ENCODE results near the gene GP2. TPM values are rescaled to one million over a fixed set of nuclear protein-coding genes. Genes with fewer than 3 reads are reported as not detected.
A peak's percentile ranks its signal among the peaks of the same experiment; 100 is the strongest.

Gene GP2
- polyA plus RNA-seq, 4 donors, result 8.4 to 34.4 (median 14.4) TPM

DNA sequence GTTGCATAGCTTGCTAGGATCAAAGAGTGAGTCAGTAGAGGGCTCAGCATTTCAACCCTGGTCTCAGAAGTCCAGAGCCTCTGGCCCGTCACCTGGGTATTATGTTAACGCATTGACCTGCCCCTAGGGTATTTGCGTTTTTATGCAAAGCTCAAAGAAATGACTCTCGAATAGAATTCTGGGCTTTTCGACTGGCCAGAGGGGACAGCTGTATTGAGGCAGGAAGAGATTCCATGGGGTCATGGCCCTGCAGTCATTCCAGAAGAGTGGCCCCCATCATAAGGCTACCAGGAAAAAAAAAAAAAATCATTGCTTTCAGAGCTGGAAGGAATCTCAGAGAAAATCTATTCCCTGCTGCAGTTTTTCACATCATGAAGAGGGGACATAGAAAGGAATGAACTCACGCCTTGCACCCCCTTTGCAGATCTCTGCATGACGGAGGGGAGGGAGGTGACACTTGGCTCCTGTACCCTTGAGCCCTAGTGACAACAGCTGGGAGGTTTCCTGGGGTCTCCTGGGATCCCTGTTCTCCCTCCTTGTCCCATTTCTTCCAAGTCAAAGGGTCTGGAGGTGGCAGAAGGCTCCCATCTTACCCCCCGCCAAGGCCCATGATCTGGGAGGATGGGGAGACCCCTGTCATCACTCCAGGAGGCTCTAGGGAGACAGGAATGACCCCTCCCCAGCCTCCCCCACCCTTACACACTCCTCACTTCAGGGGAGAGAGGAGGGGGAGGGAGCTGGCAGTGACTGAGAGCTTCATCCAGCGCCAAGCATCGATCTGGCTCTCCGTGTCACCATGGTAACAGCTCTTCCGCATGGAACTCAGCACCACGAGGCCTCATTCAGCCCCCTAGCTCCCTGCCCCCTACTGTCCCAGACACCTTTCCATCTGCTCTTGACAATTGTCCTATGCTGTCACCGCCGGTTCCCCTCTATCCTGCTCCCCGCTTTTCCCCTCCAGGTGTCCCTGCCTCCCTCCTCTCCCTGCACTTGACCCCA lies 35.8 kb downstream of the GP2 start:
- H3K4me1 ChIP-seq (ENCODE audit: control insufficient read depth in 3 of 3, insufficient read depth in 2 of 3, low read depth in 1 of 3, low read length in 2 of 3), result no peaks in the 10 kb centered on the region
- H3K9me3 ChIP-seq (ENCODE audit: control insufficient read depth in 2 of 2, insufficient read depth in 1 of 2, low read depth in 1 of 2, low read length in 1 of 2), result no peaks in the 10 kb centered on the region
- no peak for FAIRE-seq
- H3K36me3 ChIP-seq (ENCODE audit: control insufficient read depth in 3 of 3, insufficient read depth in 2 of 3, low read depth in 1 of 3, low read length in 3 of 3), result no peaks in the 10 kb centered on the region
- H3K27ac ChIP-seq (ENCODE audit: low read depth in 1 of 3, low read length in 2 of 3), result no peak overlapping the region
- 33 to 43% (median 40%) methylated on average over 12 to 16 of the region's 16 CpGs for WGBS, 3 donors
- H3K4me3 ChIP-seq (ENCODE audit: low read depth in 1 of 3, low read length in 3 of 3), result no peak overlapping the region
- no peak for DNase-seq
- no peaks in the 10 kb centered on the region for H3K27me3 ChIP-seq (ENCODE audit: control insufficient read depth in 3 of 3, insufficient read depth in 3 of 3, low read length in 3 of 3)

DNA sequence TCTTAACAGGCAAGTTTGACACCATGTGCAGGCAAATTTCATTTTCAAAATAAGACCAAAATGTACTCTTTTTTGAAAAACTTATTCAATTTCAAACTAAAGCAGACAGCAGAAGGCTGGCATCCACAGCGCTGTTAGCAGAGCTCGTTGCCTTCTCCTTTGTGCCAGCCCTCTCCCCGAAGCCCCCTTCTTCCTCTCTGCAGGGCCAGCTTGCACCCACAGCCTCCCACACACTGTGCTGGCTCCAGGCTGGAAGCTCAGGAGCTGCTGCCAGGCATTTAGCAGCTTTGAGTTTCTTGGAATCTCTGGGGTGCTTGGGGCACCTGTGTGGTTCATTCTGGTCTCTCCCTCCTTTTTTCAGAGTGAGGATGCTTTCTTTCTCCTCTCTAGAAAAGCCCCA lies 37.7 kb downstream of the GP2 start:
- DNase-seq (no peak), FAIRE-seq (no peak)
- no peaks in the 10 kb centered on the region for H3K9me3 ChIP-seq (ENCODE audit: control insufficient read depth in 2 of 2, insufficient read depth in 1 of 2, low read depth in 1 of 2, low read length in 1 of 2)
- no peaks in the 10 kb centered on the region for H3K27me3 ChIP-seq (ENCODE audit: control insufficient read depth in 3 of 3, insufficient read depth in 3 of 3, low read length in 3 of 3)
- no peaks in the 10 kb centered on the region for H3K4me1 ChIP-seq (ENCODE audit: control insufficient read depth in 3 of 3, insufficient read depth in 2 of 3, low read depth in 1 of 3, low read length in 2 of 3)
- no peak overlapping the region for H3K27ac ChIP-seq (ENCODE audit: low read depth in 1 of 3, low read length in 2 of 3)
- H3K4me3 ChIP-seq (ENCODE audit: low read depth in 1 of 3, low read length in 3 of 3), result no peak overlapping the region
- WGBS, 3 donors, result 75 to 79% (median 76%) methylated on average over 3 of the region's 3 CpGs
- no peaks in the 10 kb centered on the region for H3K36me3 ChIP-seq (ENCODE audit: control insufficient read depth in 3 of 3, insufficient read depth in 2 of 3, low read depth in 1 of 3, low read length in 3 of 3)

DNA sequence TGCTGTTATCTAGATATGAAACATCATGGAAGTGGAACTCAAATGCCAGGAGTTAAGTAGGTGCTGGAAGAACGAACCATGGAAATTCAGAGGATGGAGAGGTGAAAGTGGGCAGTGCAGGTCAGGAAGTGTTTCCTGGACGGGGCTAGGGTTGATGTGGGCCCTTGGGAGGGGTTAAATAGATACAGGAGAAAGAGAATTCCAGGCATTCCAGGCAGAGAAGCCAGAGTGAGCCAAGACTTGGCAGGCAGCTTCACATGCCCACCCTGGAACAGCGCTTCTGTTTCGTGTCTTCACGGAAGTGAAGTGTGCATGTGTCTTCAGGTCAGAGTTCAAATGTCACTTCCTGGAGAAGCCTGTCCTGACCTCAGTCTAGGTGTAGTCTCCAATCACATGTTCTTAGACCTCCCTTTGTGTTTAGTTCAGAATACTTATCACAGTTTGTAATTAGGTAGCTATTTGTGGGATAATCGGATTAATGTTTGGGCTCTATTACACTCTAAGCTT lies 41.3 kb downstream of the GP2 start:
- H3K27me3 ChIP-seq (ENCODE audit: control insufficient read depth in 3 of 3, insufficient read depth in 3 of 3, low read length in 3 of 3), result no peaks in the 10 kb centered on the region
- no peaks in the 10 kb centered on the region for H3K9me3 ChIP-seq (ENCODE audit: control insufficient read depth in 2 of 2, insufficient read depth in 1 of 2, low read depth in 1 of 2, low read length in 1 of 2)
- no peaks in the 10 kb centered on the region for H3K4me1 ChIP-seq (ENCODE audit: control insufficient read depth in 3 of 3, insufficient read depth in 2 of 3, low read depth in 1 of 3, low read length in 2 of 3)
- no peak for DNase-seq
- H3K4me3 ChIP-seq (ENCODE audit: low read depth in 1 of 3, low read length in 3 of 3), result no peak overlapping the region
- no peak for FAIRE-seq
- no peak overlapping the region for H3K27ac ChIP-seq (ENCODE audit: low read depth in 1 of 3, low read length in 2 of 3)
- 47 to 51% (median 51%) methylated on average over 6 of the region's 6 CpGs for WGBS, 3 donors
- H3K36me3 ChIP-seq (ENCODE audit: control insufficient read depth in 3 of 3, insufficient read depth in 2 of 3, low read depth in 1 of 3, low read length in 3 of 3), result no peaks in the 10 kb centered on the region

DNA sequence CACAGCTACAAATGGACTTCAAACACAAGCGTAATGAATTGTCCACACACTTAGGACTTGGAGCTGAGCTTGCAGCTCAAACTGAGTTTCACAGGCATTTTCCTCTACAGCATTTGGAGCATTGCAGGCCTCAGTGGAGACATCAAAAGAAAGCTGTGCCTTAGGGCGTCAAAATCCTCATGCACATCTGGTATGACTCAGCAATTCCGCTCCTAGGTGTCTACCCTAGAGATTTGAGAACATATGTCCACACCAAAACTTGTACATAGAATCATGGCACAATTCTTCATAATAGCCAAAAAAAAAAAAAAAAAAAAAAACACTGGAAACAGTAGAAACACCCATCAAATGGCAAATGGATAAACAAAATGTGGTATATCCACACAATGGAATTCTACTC lies 47.1 kb downstream of the GP2 start:
- H3K4me1 ChIP-seq (ENCODE audit: control insufficient read depth in 3 of 3, insufficient read depth in 2 of 3, low read depth in 1 of 3, low read length in 2 of 3), result no peaks in the 10 kb centered on the region
- no peak overlapping the region for H3K27ac ChIP-seq (ENCODE audit: low read depth in 1 of 3, low read length in 2 of 3)
- no peaks in the 10 kb centered on the region for H3K27me3 ChIP-seq (ENCODE audit: control insufficient read depth in 3 of 3, insufficient read depth in 3 of 3, low read length in 3 of 3)
- no peak for DNase-seq
- peaks cover 0 to 5% of the 10 kb centered on the region in 2 donors for H3K9me3 ChIP-seq (ENCODE audit: control insufficient read depth in 2 of 2, insufficient read depth in 1 of 2, low read depth in 1 of 2, low read length in 1 of 2)
- no peak overlapping the region for H3K4me3 ChIP-seq (ENCODE audit: low read depth in 1 of 3, low read length in 3 of 3)
- H3K36me3 ChIP-seq (ENCODE audit: control insufficient read depth in 3 of 3, insufficient read depth in 2 of 3, low read depth in 1 of 3, low read length in 3 of 3), result no peaks in the 10 kb centered on the region
- no peak for FAIRE-seq
- 77 to 85% (median 83%) methylated on average over 3 of the region's 3 CpGs for WGBS, 3 donors

DNA sequence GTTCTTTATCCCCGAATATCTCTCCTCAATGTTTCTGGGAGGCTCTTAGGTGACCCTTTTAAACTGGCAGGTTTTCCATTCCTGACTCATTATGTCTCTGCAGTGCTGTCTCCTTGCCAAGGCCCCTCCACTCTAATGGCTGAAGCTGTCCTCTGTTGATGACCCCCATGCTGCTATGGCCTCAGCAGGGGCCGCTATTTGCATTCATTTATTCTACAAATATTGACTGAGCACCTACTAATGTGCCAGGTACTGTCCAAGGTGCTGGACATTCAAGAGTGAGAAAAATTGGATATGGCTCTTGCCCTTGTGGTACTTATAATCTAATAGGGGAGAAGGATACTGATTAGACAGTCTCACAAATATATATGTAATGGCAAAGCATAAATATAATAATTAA lies 55.4 kb downstream of the GP2 start:
- no peak overlapping the region for H3K4me3 ChIP-seq (ENCODE audit: low read depth in 1 of 3, low read length in 3 of 3)
- H3K27me3 ChIP-seq (ENCODE audit: control insufficient read depth in 3 of 3, insufficient read depth in 3 of 3, low read length in 3 of 3), result no peaks in the 10 kb centered on the region
- H3K27ac ChIP-seq (ENCODE audit: low read depth in 1 of 3, low read length in 2 of 3), result no peak overlapping the region
- FAIRE-seq (no peak), DNase-seq (no peak)
- no peaks in the 10 kb centered on the region for H3K36me3 ChIP-seq (ENCODE audit: control insufficient read depth in 3 of 3, insufficient read depth in 2 of 3, low read depth in 1 of 3, low read length in 3 of 3)
- H3K9me3 ChIP-seq (ENCODE audit: control insufficient read depth in 2 of 2, insufficient read depth in 1 of 2, low read depth in 1 of 2, low read length in 1 of 2), result no peaks in the 10 kb centered on the region
- no peaks in the 10 kb centered on the region for H3K4me1 ChIP-seq (ENCODE audit: control insufficient read depth in 3 of 3, insufficient read depth in 2 of 3, low read depth in 1 of 3, low read length in 2 of 3)
- 57 to 76% (median 63%) methylated on average over 2 of the region's 2 CpGs for WGBS, 3 donors

DNA sequence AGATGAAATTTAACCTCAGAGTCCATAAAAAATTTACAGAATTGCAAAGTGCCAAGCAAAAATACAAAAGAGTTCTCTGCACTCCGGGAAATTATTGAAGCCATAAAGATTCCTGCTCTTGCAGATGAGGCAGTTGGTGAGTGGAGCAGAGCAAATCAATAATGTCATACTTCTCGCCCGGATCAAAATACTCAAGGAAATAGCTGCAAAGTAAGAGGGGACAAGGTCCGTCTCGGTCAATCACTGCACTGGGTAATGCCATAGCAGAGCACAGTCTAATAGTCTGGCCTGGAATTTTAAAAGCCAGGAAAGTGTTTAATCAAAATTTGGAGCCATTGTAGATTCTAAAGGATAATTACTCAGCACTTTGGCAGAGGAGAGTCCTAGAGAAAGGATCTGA lies 58.9 kb downstream of the GP2 start:
- Histone ChIP-seq H3K4me3 (ENCODE audit: low read depth in 1 of 3, low read length in 3 of 3) (no peak overlapping the region), H3K36me3 (ENCODE audit: control insufficient read depth in 3 of 3, insufficient read depth in 2 of 3, low read depth in 1 of 3, low read length in 3 of 3) (no peaks in the 10 kb centered on the region), H3K9me3 (ENCODE audit: control insufficient read depth in 2 of 2, insufficient read depth in 1 of 2, low read depth in 1 of 2, low read length in 1 of 2) (no peaks in the 10 kb centered on the region), H3K27me3 (ENCODE audit: control insufficient read depth in 3 of 3, insufficient read depth in 3 of 3, low read length in 3 of 3) (no peaks in the 10 kb centered on the region), H3K4me1 (ENCODE audit: control insufficient read depth in 3 of 3, insufficient read depth in 2 of 3, low read depth in 1 of 3, low read length in 2 of 3) (no peaks in the 10 kb centered on the region), H3K27ac (ENCODE audit: low read depth in 1 of 3, low read length in 2 of 3) (no peak overlapping the region)
- 12 to 59% (median 22%) methylated on average over 5 of the region's 5 CpGs for WGBS, 3 donors
- FAIRE-seq, result no peak
- peak; percentile 50 to 73 for DNase-seq

DNA sequence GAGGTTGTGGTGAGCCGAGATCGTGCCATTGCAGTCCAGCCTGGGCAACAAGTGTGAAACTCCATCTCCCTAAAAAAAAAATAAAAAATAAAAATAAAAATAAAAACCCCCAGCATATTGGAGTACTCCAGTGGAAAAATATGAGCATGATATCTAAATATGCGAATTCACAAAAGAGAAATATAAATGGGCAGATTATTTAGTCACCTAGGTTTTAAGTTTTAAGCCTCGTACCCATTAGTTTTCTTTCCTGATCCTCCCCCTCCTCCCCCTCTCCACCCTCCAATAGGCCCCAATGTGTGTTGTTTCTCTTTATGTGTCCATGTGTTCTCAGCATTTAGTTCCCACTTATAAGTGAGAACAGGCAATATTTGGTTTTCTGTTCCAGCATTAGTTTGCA lies 62.3 kb downstream of the GP2 start:
- WGBS, 3 donors, result 88 to 93% (median 91%) methylated on average over 4 of the region's 4 CpGs
- Histone ChIP-seq H3K4me1 (ENCODE audit: control insufficient read depth in 3 of 3, insufficient read depth in 2 of 3, low read depth in 1 of 3, low read length in 2 of 3) (no peaks in the 10 kb centered on the region), H3K36me3 (ENCODE audit: control insufficient read depth in 3 of 3, insufficient read depth in 2 of 3, low read depth in 1 of 3, low read length in 3 of 3) (no peaks in the 10 kb centered on the region), H3K4me3 (ENCODE audit: low read depth in 1 of 3, low read length in 3 of 3) (no peak overlapping the region), H3K9me3 (ENCODE audit: control insufficient read depth in 2 of 2, insufficient read depth in 1 of 2, low read depth in 1 of 2, low read length in 1 of 2) (no peaks in the 10 kb centered on the region), H3K27ac (ENCODE audit: low read depth in 1 of 3, low read length in 2 of 3) (no peak overlapping the region), H3K27me3 (ENCODE audit: control insufficient read depth in 3 of 3, insufficient read depth in 3 of 3, low read length in 3 of 3) (peaks cover 0 to under 1% (median 0%) of the 10 kb centered on the region in 3 donors)
- FAIRE-seq (no peak), DNase-seq (no peak)

DNA sequence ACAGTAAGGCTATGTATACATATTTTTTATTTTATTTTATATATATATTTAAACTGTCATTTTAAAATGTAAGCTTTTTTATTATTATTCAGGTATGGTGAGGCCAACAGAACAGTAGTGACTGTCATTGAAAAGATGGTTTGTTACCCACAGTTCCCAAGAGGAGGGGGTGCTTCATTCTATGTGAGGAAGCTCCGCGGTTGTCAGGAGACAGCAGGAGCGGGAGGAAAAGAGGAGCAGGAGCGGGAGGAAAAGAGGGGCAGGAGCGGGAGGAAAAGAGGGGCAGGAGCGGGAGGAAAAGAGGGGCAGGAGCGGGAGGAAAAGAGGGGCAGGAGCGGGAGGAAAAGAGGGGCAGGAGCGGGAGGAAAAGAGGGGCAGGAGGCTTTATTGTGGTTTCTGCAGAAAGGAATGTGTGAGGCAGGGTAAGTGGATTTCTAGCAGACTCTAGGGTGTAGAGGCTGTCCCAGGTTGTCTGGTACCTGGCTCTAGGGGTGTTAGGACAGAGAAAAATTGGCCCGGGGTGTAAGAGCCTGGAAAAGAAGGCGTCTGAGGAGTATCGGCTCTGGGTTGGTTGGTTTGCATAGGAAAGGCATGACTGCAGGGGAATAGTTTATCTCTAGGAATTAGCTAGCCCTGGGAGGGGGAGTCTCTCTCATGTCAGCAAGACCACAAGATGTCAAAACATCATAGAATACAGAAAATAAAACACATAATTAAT lies 64.0 kb downstream of the GP2 start:
- FAIRE-seq, result no peak
- whole genome bisulfite sequencing, 3 donors, result 70 to 92% (median 85%) methylated on average over 12 of the region's 12 CpGs
- H3K27ac ChIP-seq (ENCODE audit: low read depth in 1 of 3, low read length in 2 of 3), result no peak overlapping the region
- no peaks in the 10 kb centered on the region for H3K36me3 ChIP-seq (ENCODE audit: control insufficient read depth in 3 of 3, insufficient read depth in 2 of 3, low read depth in 1 of 3, low read length in 3 of 3)
- H3K9me3 ChIP-seq (ENCODE audit: control insufficient read depth in 2 of 2, insufficient read depth in 1 of 2, low read depth in 1 of 2, low read length in 1 of 2), result no peaks in the 10 kb centered on the region
- peaks cover 0 to 3% (median 0%) of the 10 kb centered on the region in 3 donors for H3K27me3 ChIP-seq (ENCODE audit: control insufficient read depth in 3 of 3, insufficient read depth in 3 of 3, low read length in 3 of 3)
- H3K4me1 ChIP-seq (ENCODE audit: control insufficient read depth in 3 of 3, insufficient read depth in 2 of 3, low read depth in 1 of 3, low read length in 2 of 3), result no peaks in the 10 kb centered on the region
- no peak overlapping the region for H3K4me3 ChIP-seq (ENCODE audit: low read depth in 1 of 3, low read length in 3 of 3)
- no peak for DNase-seq
